Endothelial cell of umbilical vein (primary cell): ENCODE data around the gene NUDT5. TPM values are rescaled to one million over a fixed set of nuclear protein-coding genes. Genes with fewer than 3 reads are reported as not detected.

Experiments used
- BruUV-seq: library from RNA; stranded (reverse); fragments of 400-500 nt; replicated peaks from 2 replicates; lab custom pipeline; 2021; lab: Mats Ljungman, UMichigan
- CTCF ChIA-PET: fragments of 300-600, 350-600 bp; sonication (Branson Sonifier 250); formaldehyde crosslinking; loops from one replicate; lab custom pipeline; 2021; ENCODE audit warnings: antibody characterized with exemption, inconsistent platforms; lab: Charles Lee
- POLR2A ChIA-PET: fragments of 300-600, 350-600 bp; sonication (Branson Sonifier 250); formaldehyde crosslinking; loops from one replicate; lab custom pipeline; 2021; ENCODE audit warnings: antibody characterized with exemption, inconsistent platforms; lab: Charles Lee
- DNase-seq: peaks from one replicate; pipeline ENCODE4 v3.0.0-alpha.2; 2011; ENCODE audit warnings: low read depth, low spot score
- FAIRE-seq: peaks from 2 replicates; lab custom pipeline; 2011; peaks lifted over from hg19 to GRCh38; lab: Jason Lieb, UNC
- H2AFZ ChIP-seq: 2 replicates; pipeline ENCODE4 v1.6.0; 2012; ENCODE audit warnings: low read depth, low read length, control low read depth, inconsistent platforms
- H3K27ac ChIP-seq: 2 replicates; pipeline ENCODE4 v1.5.1; 2011; ENCODE audit warnings: low read depth, mild to moderate bottlenecking, control low read depth, low read length, moderate library complexity; ENCODE audit not compliant: insufficient read depth
- H3K27me3 ChIP-seq, 2 experiments: 2 replicates each; pipeline versions ENCODE4 v1.6.0 to v1.6.1; 2011; ENCODE audit warnings: low read length in 2 of 2, mixed read lengths in 1 of 2; ENCODE audit not compliant: control insufficient read depth in 2 of 2, insufficient read depth in 2 of 2
- H3K36me3 ChIP-seq, 2 experiments: 2 replicates in 1 of 2; 3 replicates in 1 of 2; pipeline ENCODE4 v1.5.1; 2011; ENCODE audit warnings: low read length in 2 of 2, mild to moderate bottlenecking in 1 of 2, moderate library complexity in 1 of 2; ENCODE audit not compliant: control insufficient read depth in 2 of 2, insufficient read depth in 2 of 2; ENCODE audit errors: extremely low read depth in 1 of 2
- H3K4me1 ChIP-seq: 3 replicates; pipeline ENCODE4 v1.5.1; 2011; ENCODE audit warnings: mild to moderate bottlenecking, low read length; ENCODE audit not compliant: control insufficient read depth, insufficient read depth; ENCODE audit errors: extremely low read depth
- H3K4me2 ChIP-seq: 2 replicates; pipeline ENCODE4 v1.6.1; 2011; ENCODE audit warnings: low read length, control low read depth, mixed read lengths; ENCODE audit not compliant: insufficient read depth
- H3K4me3 ChIP-seq, 3 experiments: fragments of 200-600 bp in 1 of 3; sonication (generic), shearing (Covaris generic) in 1 of 3; replicated peaks in 1 of 3; 2 replicates each; pipeline ENCODE4 v1.5.1; 2011 to 2016; ENCODE audit warnings: control low read depth in 3 of 3, low read length in 3 of 3, mild to moderate bottlenecking in 2 of 3, inconsistent platforms in 1 of 3, low read depth in 1 of 3, moderate library complexity in 1 of 3; ENCODE audit not compliant: insufficient read depth in 1 of 3
- H3K79me2 ChIP-seq: 2 replicates; pipeline ENCODE4 v1.6.0; 2012; ENCODE audit warnings: low read length, inconsistent platforms; ENCODE audit not compliant: control insufficient read depth, insufficient read depth
- H3K9ac ChIP-seq: replicated peaks from 2 replicates; pipeline ENCODE3; 2011; ENCODE audit warnings: low read length, control low read depth; ENCODE audit not compliant: insufficient read depth; ENCODE audit errors: extremely low read depth
- H3K9me1 ChIP-seq: replicated peaks from 3 replicates; pipeline ENCODE4 v1.6.0; 2011; ENCODE audit warnings: mild to moderate bottlenecking, low read length; ENCODE audit not compliant: control insufficient read depth, insufficient read depth; ENCODE audit errors: extremely low read depth
- H3K9me3 ChIP-seq: replicated peaks from 2 replicates; pipeline ENCODE4 v1.5.1; 2012; ENCODE audit warnings: low read length, inconsistent platforms; ENCODE audit not compliant: control insufficient read depth, insufficient read depth
- H4K20me1 ChIP-seq: replicated peaks from 2 replicates; pipeline ENCODE3; 2011; ENCODE audit warnings: mild to moderate bottlenecking, low read length; ENCODE audit not compliant: control insufficient read depth, insufficient read depth; ENCODE audit errors: extremely low read depth
- CTCF ChIP-seq, 2 donors: IDR thresholded peaks; 1 replicate in 1 of 2; 2 replicates in 1 of 2; pipeline ENCODE4 v1.5.1; 2011; ENCODE audit warnings: low read length in 2 of 2, mild to moderate bottlenecking in 2 of 2, moderate library complexity in 2 of 2, control low read depth in 1 of 2, inconsistent platforms in 1 of 2, low read depth in 1 of 2; ENCODE audit not compliant: insufficient read depth in 1 of 2; ENCODE audit errors: extremely low read depth in 1 of 2
- FOS ChIP-seq: IDR thresholded peaks from 2 replicates; pipeline ENCODE4 v1.6.1; 2011; ENCODE audit warnings: mild to moderate bottlenecking, low read length, moderate library complexity, borderline replicate concordance; ENCODE audit not compliant: insufficient read depth
- GATA2 ChIP-seq: IDR thresholded peaks from 2 replicates; pipeline ENCODE4 v1.7.0; 2011; ENCODE audit warnings: low read depth, mild to moderate bottlenecking, moderate library complexity, mixed read lengths, low read length; ENCODE audit not compliant: insufficient read length, insufficient read depth
- JUN ChIP-seq: IDR thresholded peaks from 2 replicates; pipeline ENCODE4 v1.6.1; 2011; ENCODE audit warnings: borderline replicate concordance, low read depth; ENCODE audit not compliant: insufficient read length, insufficient read depth
- MAX ChIP-seq: IDR thresholded peaks from 2 replicates; pipeline ENCODE4 v1.6.1; 2011; ENCODE audit not compliant: insufficient read depth, insufficient read length
- POLR2A ChIP-seq: IDR thresholded peaks from 2 replicates; pipeline ENCODE4 v1.6.1; 2012; ENCODE audit warnings: low read depth, mild to moderate bottlenecking, control low read depth, low read length
- POLR2AphosphoS5 ChIP-seq: IDR thresholded peaks from 2 replicates; pipeline ENCODE4 v1.6.1; 2012; ENCODE audit warnings: low read depth, mild to moderate bottlenecking, control low read depth, low read length, moderate library complexity; ENCODE audit not compliant: insufficient read depth
- dilution Hi-C: fragments of 300-500 bp; cut with MboI; formaldehyde crosslinking; loops from one replicate; pipeline ENCODE4 v1.15.0; 2019; ENCODE audit warnings: low sequenced_read_pairs; ENCODE audit not compliant: extremely low pct_ligation_motif_present
- intact Hi-C: fragments of 100-400 bp; cut with micrococcal nuclease; formaldehyde crosslinking; loops from one replicate; pipeline ENCODE4 v1.10.0; 2022
- polyA plus RNA-seq, 4 experiments: library from polyadenylated mRNA; depleted of rRNA in 3 of 4; stranded (reverse) in 3 of 4; unstranded in 1 of 4; fragments of >200 nt; gene quantifications; 2 replicates each; pipeline versions ENCODE4 v1.2.1 to v1.2.3, GENCODE V29; 2011 to 2012; ENCODE audit warnings: missing spikeins in 1 of 4
- total RNA-seq: library from RNA; stranded (reverse); gene quantifications from 2 replicates; pipeline ENCODE4 v1.2.3, GENCODE V29; 2021

NUDT5 gene
- total and polyA plus RNA-seq, 2 donors (not counting 3 experiments of a cell fraction or from before 2014, with no cell fraction given), result 81.8 to 87.8 TPM

GRCh38 chr10:12140038-12140437 is 55.7 kb downstream of the NUDT5 start:
- intact Hi-C loops, result no loop called here
- Histone ChIP-seq H3K9me1 (no peaks in the 10 kb centered on the region), H2AFZ (no peak overlapping the region), H3K4me2 (no peak overlapping the region), H3K9me3 (no peaks in the 10 kb centered on the region), H3K27ac (no peak overlapping the region), H3K4me3 (no peak overlapping the region), H3K27me3 (no peaks in the 10 kb centered on the region), H4K20me1 (no peaks in the 10 kb centered on the region), H3K9ac (no peak overlapping the region), H3K4me1 (no peaks in the 10 kb centered on the region), H3K79me2 (no peaks in the 10 kb centered on the region), H3K36me3 (peaks cover 8 to 10% of the 10 kb centered on the region in 2 experiments)
- DNase-seq (no peak), FAIRE-seq (no peak)
- CTCF ChIA-PET, result interaction anchor here (0.9 to 1.9 kb wide), 2 partner anchors 10 to 49 kb away, joined by 3 to 6 read pairs; no protein-coding TSS in a partner anchor
- POLR2A ChIA-PET, result no interaction called here
- no peak for TF ChIP-seq GATA2
- TF ChIP-seq FOS, result no peak
- no peak for TF ChIP-seq MAX
- TF ChIP-seq JUN, result no peak
- TF ChIP-seq CTCF (IDR thresholded peaks at IDR 0.05; ENCODE audit: extremely low read depth in 1 of 2, insufficient read depth in 1 of 2, low read depth in 1 of 2, low read length in 2 of 2), result no peak
- no peak for TF ChIP-seq POLR2A
- no peak for TF ChIP-seq POLR2AphosphoS5
- no TSS peak for BruUV-seq
- dilution Hi-C loops, result no loop called here
